Subcutaneous abdominal adipose tissue (tissue), 5 donors: ENCODE results near the gene TPSD1.
"Not testable (repeated sequence)": the region's sequence is repeated elsewhere in the genome, so short reads cannot be mapped to it uniquely, and the experiment has no call there.

Source experiments
- H3K27ac ChIP-seq: one replicate; pipeline ENCODE4 v1.7.0; 2013; ENCODE audit warnings: low read depth, mild to moderate bottlenecking, inconsistent platforms, low read length, moderate library complexity
- H3K27me3 ChIP-seq, 5 donors: one replicate each; pipeline ENCODE4 v1.7.0; 2013; ENCODE audit warnings: low read length in 5 of 5, inconsistent platforms in 1 of 5; ENCODE audit not compliant: control insufficient read depth in 5 of 5, insufficient read depth in 4 of 5
- H3K36me3 ChIP-seq, 5 donors: one replicate each; pipeline ENCODE4 v1.7.0; 2013; ENCODE audit warnings: low read length in 5 of 5; ENCODE audit not compliant: control insufficient read depth in 5 of 5, insufficient read depth in 5 of 5
- H3K4me1 ChIP-seq, 5 donors: one replicate each; pipeline ENCODE4 v1.7.0; 2013; ENCODE audit warnings: low read length in 5 of 5, mild to moderate bottlenecking in 3 of 5, moderate library complexity in 1 of 5; ENCODE audit not compliant: control insufficient read depth in 5 of 5, insufficient read depth in 5 of 5
- H3K4me3 ChIP-seq, 5 donors: one replicate each; pipeline ENCODE4 v1.7.0; 2013; ENCODE audit warnings: low read length in 5 of 5, low read depth in 1 of 5
- H3K9ac ChIP-seq, 5 donors: one replicate each; pipeline ENCODE4 v1.7.0; 2013; ENCODE audit warnings: low read length in 5 of 5, mild to moderate bottlenecking in 4 of 5, moderate library complexity in 3 of 5
- H3K9me3 ChIP-seq, 5 donors: one replicate each; pipeline ENCODE4 v1.7.0; 2013; ENCODE audit warnings: low read length in 5 of 5; ENCODE audit not compliant: control insufficient read depth in 5 of 5
- donor health status: healthy.
- donor health status: healthy.
- donor health status: healthy.
- donor health status: healthy.
- donor health status: healthy.

The TPSD1 gene

GRCh38 chr16:1262846-1263221 lies 7.0 kb downstream of the TPSD1 start:
- no peak overlapping the region for H3K27ac ChIP-seq

GRCh38 chr16:1263591-1264344 lies 7.9 kb downstream of the TPSD1 start:
- no peak overlapping the region for H3K9ac ChIP-seq
- H3K4me3 ChIP-seq, result no peak overlapping the region
- no peak overlapping the region for H3K27ac ChIP-seq
- H3K36me3 ChIP-seq, result no peaks in the 10 kb centered on the region
- no peaks in the 10 kb centered on the region for H3K4me1 ChIP-seq
- H3K27me3 ChIP-seq, result peaks cover 19 to 49% (median 43%) of the 10 kb centered on the region in 5 donors
- H3K9me3 ChIP-seq, result peaks cover 0 to 3% (median 0%) of the 10 kb centered on the region in 5 donors

More at GRCh38 chr16:1262846-1263221, 7.0 kb downstream of the TPSD1 start:
- Histone ChIP-seq H3K4me3 (no peak overlapping the region), H3K36me3 (no peaks in the 10 kb centered on the region), H3K9ac (no peak overlapping the region), H3K9me3 (peaks cover 0 to 3% (median 0%) of the 10 kb centered on the region in 5 donors), H3K4me1 (no peaks in the 10 kb centered on the region), H3K27me3 (peaks cover 20 to 52% (median 47%) of the 10 kb centered on the region in 5 donors)

- Histone ChIP-seq H3K27me3 (peaks cover 16 to 42% (median 36%) of the 10 kb centered on the region in 5 donors), H3K9me3 (peaks cover 0 to 3% (median 0%) of the 10 kb centered on the region in 5 donors), H3K4me1 (no peaks in the 10 kb centered on the region), H3K4me3 (no peak overlapping the region), H3K36me3 (no peaks in the 10 kb centered on the region), H3K27ac (no peak overlapping the region), H3K9ac (no peak overlapping the region)
Measured at GRCh38 chr16:1264345-1265089, 8.6 kb downstream of the TPSD1 start.

GRCh38 chr16:1265090-1265630 lies 9.3 kb downstream of the TPSD1 start:
- H3K4me3 ChIP-seq, result no peak overlapping the region
- no peaks in the 10 kb centered on the region for H3K4me1 ChIP-seq
- no peak overlapping the region for H3K27ac ChIP-seq
- no peaks in the 10 kb centered on the region for H3K36me3 ChIP-seq
- H3K9me3 ChIP-seq, result peaks cover 0 to 3% (median 0%) of the 10 kb centered on the region in 5 donors
- H3K9ac ChIP-seq, result no peak overlapping the region
- peaks cover 9 to 35% (median 29%) of the 10 kb centered on the region in 5 donors for H3K27me3 ChIP-seq

- Histone ChIP-seq H3K4me1 (no peaks in the 10 kb centered on the region), H3K36me3 (no peaks in the 10 kb centered on the region), H3K4me3 (no peak overlapping the region), H3K27ac (no peak overlapping the region), H3K27me3 (peaks cover 5 to 29% (median 22%) of the 10 kb centered on the region in 5 donors), H3K9ac (no peak overlapping the region), H3K9me3 (peaks cover 0 to 3% (median 0%) of the 10 kb centered on the region in 5 donors)
Measured at GRCh38 chr16:1265826-1266225, 10.0 kb downstream of the TPSD1 start.

GRCh38 chr16:1269418-1269817 lies 13.5 kb downstream of the TPSD1 start:
- H3K27ac ChIP-seq, H3K4me1 ChIP-seq, H3K36me3 ChIP-seq, H3K9ac ChIP-seq, H3K9me3 ChIP-seq, H3K4me3 ChIP-seq: not testable (repeated sequence)
- H3K27me3 ChIP-seq, result peaks cover 0 to 28% (median 10%) of the 10 kb centered on the region in 5 donors

- Histone ChIP-seq H3K27ac (no peak overlapping the region), H3K4me3 (no peak overlapping the region), H3K4me1 (peaks cover 0 to 8% (median 0%) of the 10 kb centered on the region in 5 donors), H3K36me3 (no peaks in the 10 kb centered on the region), H3K9me3 (peaks cover 0 to 8% (median 3%) of the 10 kb centered on the region in 5 donors), H3K27me3 (peaks cover 0 to 36% (median 14%) of the 10 kb centered on the region in 5 donors), H3K9ac (no peak overlapping the region)
Measured at GRCh38 chr16:1271380-1271723, 15.5 kb downstream of the TPSD1 start.

GRCh38 chr16:1271724-1272413 lies 16.0 kb downstream of the TPSD1 start:
- H3K27me3 ChIP-seq, result peaks cover 0 to 37% (median 14%) of the 10 kb centered on the region in 5 donors
- not testable (repeated sequence) for H3K4me1 ChIP-seq, H3K9me3 ChIP-seq, H3K36me3 ChIP-seq, H3K9ac ChIP-seq, H3K4me3 ChIP-seq, H3K27ac ChIP-seq

- H3K27ac ChIP-seq, result no peak overlapping the region
- H3K36me3 ChIP-seq, result no peaks in the 10 kb centered on the region
- H3K9me3 ChIP-seq, result peaks cover 0 to 8% (median 0%) of the 10 kb centered on the region in 5 donors
- H3K27me3 ChIP-seq, result peaks cover 6 to 44% (median 20%) of the 10 kb centered on the region in 5 donors
- no peak overlapping the region for H3K4me3 ChIP-seq
- no peak overlapping the region for H3K9ac ChIP-seq
- H3K4me1 ChIP-seq, result peaks cover 0 to 8% (median 0%) of the 10 kb centered on the region in 5 donors
Measured at GRCh38 chr16:1272453-1273198, 16.8 kb downstream of the TPSD1 start.
